ENCODE measurements around the gene CRIP3. TPM values are rescaled to one million over a fixed set of nuclear protein-coding genes. Genes with fewer than 3 reads are reported as not detected.

Gene CRIP3
- polyA plus RNA-seq, 3 donors, result 1.2 to 12.8 (median 1.6) TPM

DNA sequence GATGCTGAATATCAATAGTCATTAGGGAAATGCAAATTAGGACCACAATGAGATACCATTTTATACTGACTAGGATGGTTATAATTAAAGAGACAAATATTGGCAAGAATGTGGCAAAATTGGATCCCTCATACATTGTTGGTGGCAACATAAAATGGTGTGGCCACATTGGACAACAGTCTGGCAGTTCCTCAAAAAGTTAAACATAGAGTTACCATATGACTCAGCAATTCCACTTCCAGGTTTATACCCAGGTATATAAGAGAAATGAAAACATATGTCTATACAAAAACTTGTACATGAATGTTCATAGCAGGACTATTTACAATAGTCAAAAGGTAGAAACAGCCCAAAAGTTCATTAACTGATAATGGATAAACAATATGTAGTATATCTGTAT lies 2.0 kb upstream of the CRIP3 start:
- no peaks in the 10 kb centered on the region for H4K20me1 ChIP-seq (ENCODE audit: insufficient read depth, low read length)
- intact Hi-C loops (cut with micrococcal nuclease), result no loop called here
- TF ChIP-seq, protein P1, sequence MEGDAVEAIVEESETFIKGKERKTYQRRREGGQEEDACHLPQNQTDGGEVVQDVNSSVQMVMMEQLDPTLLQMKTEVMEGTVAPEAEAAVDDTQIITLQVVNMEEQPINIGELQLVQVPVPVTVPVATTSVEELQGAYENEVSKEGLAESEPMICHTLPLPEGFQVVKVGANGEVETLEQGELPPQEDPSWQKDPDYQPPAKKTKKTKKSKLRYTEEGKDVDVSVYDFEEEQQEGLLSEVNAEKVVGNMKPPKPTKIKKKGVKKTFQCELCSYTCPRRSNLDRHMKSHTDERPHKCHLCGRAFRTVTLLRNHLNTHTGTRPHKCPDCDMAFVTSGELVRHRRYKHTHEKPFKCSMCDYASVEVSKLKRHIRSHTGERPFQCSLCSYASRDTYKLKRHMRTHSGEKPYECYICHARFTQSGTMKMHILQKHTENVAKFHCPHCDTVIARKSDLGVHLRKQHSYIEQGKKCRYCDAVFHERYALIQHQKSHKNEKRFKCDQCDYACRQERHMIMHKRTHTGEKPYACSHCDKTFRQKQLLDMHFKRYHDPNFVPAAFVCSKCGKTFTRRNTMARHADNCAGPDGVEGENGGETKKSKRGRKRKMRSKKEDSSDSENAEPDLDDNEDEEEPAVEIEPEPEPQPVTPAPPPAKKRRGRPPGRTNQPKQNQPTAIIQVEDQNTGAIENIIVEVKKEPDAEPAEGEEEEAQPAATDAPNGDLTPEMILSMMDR (IDR thresholded peaks at IDR 0.05), result no peak
- peak; percentile 29 to 64 (median 62) for DNase-seq
- no peaks in the 10 kb centered on the region for H3K36me3 ChIP-seq (replicated peaks in 1 of 2; ENCODE audit: control insufficient read depth in 1 of 2, insufficient read depth in 2 of 2, low read length in 2 of 2)
- Mint-ChIP-seq H3K4me3 (no peak overlapping the region), H3K36me3 (peaks cover 0 to 4% of the 10 kb centered on the region in 2 donors), H3K27me3 (ENCODE audit: low read depth in 3 of 3) (peaks cover 0 to 2% (median 0%) of the 10 kb centered on the region in 3 donors), H3K9me3 (peaks cover 0 to 3% (median 0%) of the 10 kb centered on the region in 7 donors), H3K4me1 (peaks cover 76% of the 10 kb centered on the region), H3K27ac (peak overlapping the region in 4 of 7 donors; percentile 53 to 79 (median 74))
- no peaks in the 10 kb centered on the region for H3K79me2 ChIP-seq (ENCODE audit: insufficient read depth, low read length)
- no peak overlapping the region for H3K4me3 ChIP-seq (replicated peaks in 1 of 3; ENCODE audit: low read depth in 2 of 3, low read length in 3 of 3)
- H3K4me1 ChIP-seq (ENCODE audit: control insufficient read depth in 1 of 2, insufficient read depth in 2 of 2, low read length in 2 of 2), result peaks cover 70 to 76% of the 10 kb centered on the region in 2 donors
- H2AFZ ChIP-seq (ENCODE audit: insufficient read depth, low read depth, low read length, poor library complexity, severe bottlenecking), result no peak overlapping the region
- H3K4me2 ChIP-seq (replicated peaks; ENCODE audit: extremely low read depth, low read length, poor library complexity, severe bottlenecking), result peak overlapping the region; percentile 39
- no peak overlapping the region for H3K27ac ChIP-seq (ENCODE audit: low read depth in 1 of 2, low read length in 2 of 2)
- H3K9me3 ChIP-seq (replicated peaks in 1 of 2; ENCODE audit: control insufficient read depth in 1 of 2, insufficient read depth in 1 of 2, low read length in 2 of 2), result no peaks in the 10 kb centered on the region
- H3K9ac ChIP-seq (ENCODE audit: insufficient read depth, low read length, poor library complexity, severe bottlenecking), result no peak overlapping the region
- no peaks in the 10 kb centered on the region for H3K27me3 ChIP-seq (ENCODE audit: control insufficient read depth in 2 of 2, insufficient read depth in 2 of 2, low read length in 2 of 2)

DNA sequence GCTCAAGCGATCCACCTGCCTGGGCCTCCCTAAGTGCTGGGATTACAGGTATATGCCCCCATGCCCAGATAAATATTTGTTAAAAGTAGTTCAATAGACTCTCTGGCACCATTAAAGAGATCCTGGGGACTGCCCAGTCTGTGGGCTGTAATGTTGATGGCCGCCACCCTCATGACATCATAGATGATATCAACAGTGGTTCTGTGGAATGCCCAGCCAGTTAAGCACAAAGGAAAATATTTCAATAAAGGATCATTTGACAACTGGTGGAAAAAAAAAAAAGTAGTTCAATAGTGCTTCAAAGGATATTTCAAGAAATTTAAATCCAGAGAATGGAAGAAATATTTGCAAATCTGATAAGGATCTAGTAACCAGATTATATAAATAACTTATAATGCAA lies 1.5 kb upstream of the CRIP3 start:
- intact Hi-C loops (cut with micrococcal nuclease), result no loop called here
- Mint-ChIP-seq H3K36me3 (peaks cover 0 to under 1% of the 10 kb centered on the region in 2 donors), H3K9me3 (peaks cover 0 to 3% (median 0%) of the 10 kb centered on the region in 7 donors), H3K27me3 (ENCODE audit: low read depth in 3 of 3) (peaks cover 0 to 2% (median 0%) of the 10 kb centered on the region in 3 donors), H3K27ac (peak overlapping the region in 4 of 7 donors; percentile 39 to 69 (median 52)), H3K4me1 (peaks cover 72% of the 10 kb centered on the region), H3K4me3 (no peak overlapping the region)
- Histone ChIP-seq H3K36me3 (replicated peaks in 1 of 2; ENCODE audit: control insufficient read depth in 1 of 2, insufficient read depth in 2 of 2, low read length in 2 of 2) (no peaks in the 10 kb centered on the region), H3K4me3 (replicated peaks in 1 of 3; ENCODE audit: low read depth in 2 of 3, low read length in 3 of 3) (no peak overlapping the region), H3K9ac (ENCODE audit: insufficient read depth, low read length, poor library complexity, severe bottlenecking) (no peak overlapping the region), H3K9me3 (replicated peaks in 1 of 2; ENCODE audit: control insufficient read depth in 1 of 2, insufficient read depth in 1 of 2, low read length in 2 of 2) (no peaks in the 10 kb centered on the region), H3K79me2 (ENCODE audit: insufficient read depth, low read length) (no peaks in the 10 kb centered on the region), H3K27ac (ENCODE audit: low read depth in 1 of 2, low read length in 2 of 2) (no peak overlapping the region), H2AFZ (ENCODE audit: insufficient read depth, low read depth, low read length, poor library complexity, severe bottlenecking) (no peak overlapping the region), H4K20me1 (ENCODE audit: insufficient read depth, low read length) (no peaks in the 10 kb centered on the region), H3K27me3 (ENCODE audit: control insufficient read depth in 2 of 2, insufficient read depth in 2 of 2, low read length in 2 of 2) (no peaks in the 10 kb centered on the region), H3K4me1 (ENCODE audit: control insufficient read depth in 1 of 2, insufficient read depth in 2 of 2, low read length in 2 of 2) (peaks cover 70 to 76% of the 10 kb centered on the region in 2 donors), H3K4me2 (replicated peaks; ENCODE audit: extremely low read depth, low read length, poor library complexity, severe bottlenecking) (peak overlapping the region; percentile 39)
- no CpG with 5 or more reads among the region's 2 CpGs for WGBS (ENCODE audit: insufficient coverage)
- no peak for DNase-seq
- TF ChIP-seq, protein P1 (IDR thresholded peaks at IDR 0.05), result no peak

Data from CD14-positive monocyte (primary cell).